ENCODE data around the gene FLG2. TPM values are rescaled to one million over a fixed set of nuclear protein-coding genes. Genes with fewer than 3 reads are reported as not detected.

Gene FLG2
- total and polyA plus RNA-seq, 9 of the 15 experiments (the other 6 are each of a cell fraction or from before 2014, with no cell fraction given): not detected

- H3K4me2 ChIP-seq (ENCODE audit: insufficient read depth, low read length): no peak overlapping the region
- peak; percentile 77 for ATAC-seq
- H3K36me3 ChIP-seq (ENCODE audit: control insufficient read depth, insufficient read depth, low read length): no peaks in the 10 kb centered on the region
- in situ Hi-C loops (cut with MboI): no loop called here
- no peaks in the 10 kb centered on the region for H3K9me3 ChIP-seq (replicated peaks; ENCODE audit: control insufficient read depth, insufficient read depth, low read depth, low read length)
- 2% methylated on average over 8 of the region's 8 CpGs for WGBS (ENCODE audit: insufficient coverage, low coverage, missing lambda C conversion rate)
- BruUV-seq (replicated peaks): no TSS peak
- TF ChIP-seq CTCF (IDR thresholded peaks at IDR 0.05 in 2 of 3, conservative IDR thresholded peaks at IDR 0.05 in 1 of 3; ENCODE audit: insufficient read depth in 2 of 3, low read depth in 1 of 3, low read length in 3 of 3): peak; percentile 61 to 80 (median 69)
- TF ChIP-seq SMC3 (conservative IDR thresholded peaks at IDR 0.05; ENCODE audit: insufficient read depth, low read depth, low read length): 0 out of 2 replicates have a peak, but pooled peaks have one; percentile 37
- peak; percentile 28; the same call in 1 of the 2 replicates for TF ChIP-seq REST (IDR thresholded peaks at IDR 0.05; ENCODE audit: borderline replicate concordance)
- no peak for TF ChIP-seq REST (CRISPR knock-in tag; IDR thresholded peaks at IDR 0.05; ENCODE audit: low read depth)
- no peak for TF ChIP-seq IFI16 (CRISPR knock-in tag; IDR thresholded peaks at IDR 0.05)
- 0 out of 2 replicates have a peak, but pooled peaks have one; percentile 2 for TF ChIP-seq NCOR1 (IDR thresholded peaks at IDR 0.05)
- peak; percentile 45; the same call in 1 of the 2 replicates for TF ChIP-seq C11orf30 (IDR thresholded peaks at IDR 0.05; ENCODE audit: low read depth)
- TF ChIP-seq RAD21 (CRISPR knock-in tag; conservative IDR thresholded peaks at IDR 0.05 in 1 of 2, IDR thresholded peaks at IDR 0.05 in 1 of 2): peak; percentile 22 to 61; a peak in 3 of 4 replicates
- no peak for TF ChIP-seq CC2D1A (IDR thresholded peaks at IDR 0.05)
- TF ChIP-seq ZNF316 (IDR thresholded peaks at IDR 0.05): peak; percentile 72
- DNase-seq (ENCODE audit: extremely low read depth in 1 of 4, low spot score in 3 of 4): peak; percentile 35 to 70 (median 56)
- no peak overlapping the region for H3K9ac ChIP-seq (ENCODE audit: insufficient read depth in 1 of 2, low read depth in 2 of 2, low read length in 2 of 2)
- H3K27me3 ChIP-seq (ENCODE audit: control insufficient read depth in 2 of 2, insufficient read depth in 2 of 2, low read length in 2 of 2): no peaks in the 10 kb centered on the region
- peak; percentile 74 for FAIRE-seq
- H3K9me1 ChIP-seq (ENCODE audit: control insufficient read depth, insufficient read depth, low read length): no peaks in the 10 kb centered on the region
- H3K27ac ChIP-seq (ENCODE audit: extremely low read depth, low read depth, low read length): no peak overlapping the region
- H3K4me3 ChIP-seq: no peak overlapping the region
- CTCF ChIA-PET (ENCODE audit: low intra/inter-chr PET ratio): interaction anchor here (0.6 to 1.0 kb wide), 2 partner anchors 111 to 295 kb away, joined by 3 to 4 read pairs; no protein-coding TSS in a partner anchor
- POLR2A ChIA-PET: no interaction called here
- no peak overlapping the region for H2AFZ ChIP-seq (ENCODE audit: low read depth, low read length)
- H3K4me1 ChIP-seq (replicated peaks in 1 of 2; ENCODE audit: control insufficient read depth in 2 of 2, insufficient read depth in 2 of 2, low read length in 2 of 2): no peaks in the 10 kb centered on the region
- H4K20me1 ChIP-seq (replicated peaks; ENCODE audit: control insufficient read depth, insufficient read depth, low read length): no peaks in the 10 kb centered on the region
- no peaks in the 10 kb centered on the region for H3K79me2 ChIP-seq (ENCODE audit: control insufficient read depth, insufficient read depth, low read length)
- intact Hi-C loops (cut with micrococcal nuclease): loop anchor here (2.0 to 10.0 kb wide), 3 partner anchors 110 to 292 kb away; no protein-coding TSS in a partner anchor
Observed at GRCh38 chr1:152347116-152347728, 12.6 kb downstream of the FLG2 start.
